CD14-positive monocyte (primary cell): Measurements from ENCODE around the gene KCTD13. TPM values are rescaled to one million over a fixed set of nuclear protein-coding genes. Genes with fewer than 3 reads are reported as not detected.

Experiments
- DNase-seq, 3 donors: peaks; one replicate each; pipeline ENCODE4 v3.0.0-alpha.2; 2011 to 2022
- H2AFZ ChIP-seq: 2 replicates; pipeline ENCODE4 v1.6.0; 2012; ENCODE audit warnings: mild to moderate bottlenecking, low read depth, low read length, inconsistent platforms; ENCODE audit not compliant: insufficient read depth, poor library complexity, severe bottlenecking
- H3K27ac ChIP-seq, 2 donors: 1 replicate in 1 of 2; 2 replicates in 1 of 2; pipeline ENCODE4 v1.5.1; 2012 to 2013; ENCODE audit warnings: low read length in 2 of 2, control low read depth in 1 of 2, inconsistent platforms in 1 of 2, low read depth in 1 of 2, mild to moderate bottlenecking in 1 of 2
- H3K27me3 ChIP-seq, 2 donors: one replicate each; pipeline versions ENCODE4 v1.6.0 to v1.6.1; 2011 to 2013; ENCODE audit warnings: low read length in 2 of 2; ENCODE audit not compliant: control insufficient read depth in 2 of 2, insufficient read depth in 2 of 2
- H3K36me3 ChIP-seq, 2 donors: replicated peaks in 1 of 2; 1 replicate in 1 of 2; 2 replicates in 1 of 2; pipeline versions ENCODE4 v1.5.1 to v1.6.1; 2012 to 2013; ENCODE audit warnings: low read length in 2 of 2, control low read depth in 1 of 2, inconsistent platforms in 1 of 2, mild to moderate bottlenecking in 1 of 2; ENCODE audit not compliant: insufficient read depth in 2 of 2, control insufficient read depth in 1 of 2
- H3K4me1 ChIP-seq, 2 donors: 1 replicate in 1 of 2; 2 replicates in 1 of 2; pipeline versions ENCODE4 v1.5.1 to v1.6.1; 2012 to 2013; ENCODE audit warnings: low read length in 2 of 2, control low read depth in 1 of 2, inconsistent platforms in 1 of 2, mild to moderate bottlenecking in 1 of 2, moderate library complexity in 1 of 2; ENCODE audit not compliant: insufficient read depth in 2 of 2, control insufficient read depth in 1 of 2
- H3K4me2 ChIP-seq: replicated peaks from 2 replicates; pipeline ENCODE3; 2012; ENCODE audit warnings: low read length, moderate library complexity, mild to moderate bottlenecking; ENCODE audit not compliant: poor library complexity, severe bottlenecking; ENCODE audit errors: extremely low read depth
- H3K4me3 ChIP-seq, 3 experiments: fragments of 200-600 bp in 1 of 3; sonication (generic) in 1 of 3; replicated peaks in 1 of 3; 1 replicate in 2 of 3; 2 replicates in 1 of 3; pipeline ENCODE4 v1.5.1; 2011 to 2013; ENCODE audit warnings: low read length in 3 of 3, mild to moderate bottlenecking in 3 of 3, control low read depth in 2 of 3, low read depth in 2 of 3, inconsistent platforms in 1 of 3, moderate library complexity in 1 of 3
- H3K79me2 ChIP-seq: 2 replicates; pipeline ENCODE4 v1.6.0; 2012; ENCODE audit warnings: mild to moderate bottlenecking, control low read depth, inconsistent platforms, low read length, moderate library complexity; ENCODE audit not compliant: insufficient read depth
- H3K9ac ChIP-seq: 2 replicates; pipeline ENCODE4 v1.6.0; 2017; ENCODE audit warnings: low read length, mild to moderate bottlenecking; ENCODE audit not compliant: insufficient read depth, poor library complexity, severe bottlenecking
- H3K9me3 ChIP-seq, 2 donors: replicated peaks in 1 of 2; 1 replicate in 1 of 2; 2 replicates in 1 of 2; pipeline versions ENCODE4 v1.5.1 to v1.6.1; 2012 to 2013; ENCODE audit warnings: low read length in 2 of 2, control low read depth in 1 of 2; ENCODE audit not compliant: control insufficient read depth in 1 of 2, insufficient read depth in 1 of 2
- H4K20me1 ChIP-seq: 2 replicates; pipeline ENCODE4 v1.6.0; 2012; ENCODE audit warnings: mild to moderate bottlenecking, low read length, control low read depth, moderate library complexity; ENCODE audit not compliant: insufficient read depth
- H3K27ac Mint-ChIP-seq, 7 donors: one replicate each; pipeline ENCODE4 v1.8.0; 2020; ENCODE audit warnings: mild to moderate bottlenecking in 7 of 7, mixed read lengths in 7 of 7, moderate library complexity in 6 of 7, inconsistent platforms in 2 of 7
- H3K27me3 Mint-ChIP-seq, 3 donors: one replicate each; pipeline ENCODE4 v1.8.0; 2021 to 2022; ENCODE audit warnings: low read depth in 3 of 3, mild to moderate bottlenecking in 3 of 3, mixed read lengths in 3 of 3, moderate library complexity in 3 of 3, inconsistent platforms in 1 of 3
- H3K36me3 Mint-ChIP-seq, 2 donors: one replicate each; pipeline ENCODE4 v1.8.0; 2020; ENCODE audit warnings: mixed read lengths in 2 of 2, inconsistent platforms in 1 of 2, mild to moderate bottlenecking in 1 of 2
- H3K4me1 Mint-ChIP-seq: one replicate; pipeline ENCODE4 v1.8.0; 2020; ENCODE audit warnings: mild to moderate bottlenecking, mixed read lengths
- H3K4me3 Mint-ChIP-seq, 2 donors: one replicate each; pipeline ENCODE4 v1.8.0; 2020; ENCODE audit warnings: mild to moderate bottlenecking in 2 of 2, mixed read lengths in 2 of 2, moderate library complexity in 1 of 2
- H3K9me3 Mint-ChIP-seq, 7 donors: one replicate each; pipeline ENCODE4 v1.8.0; 2020 to 2022; ENCODE audit warnings: mixed read lengths in 7 of 7, mild to moderate bottlenecking in 6 of 7, moderate library complexity in 6 of 7, inconsistent platforms in 2 of 7
- CTCF ChIP-seq: fragments of 200-600 bp; IDR thresholded peaks from one replicate; pipeline ENCODE4 v1.8.0; 2022; ENCODE audit warnings: antibody characterized with exemption, mild to moderate bottlenecking
- WGBS: methylation state at CpG from one replicate; pipeline ENCODE4 v1.1.5; 2013; ENCODE audit warnings: missing lambda C conversion rate; ENCODE audit not compliant: insufficient coverage; 5-methylcytosine and 5-hydroxymethylcytosine counted together
- intact Hi-C, 2 donors: fragments of 100-400 bp; cut with micrococcal nuclease; formaldehyde crosslinking; loops; one replicate each; pipeline versions ENCODE4 v1.15.0 to v1.15.1; 2023
- polyA plus RNA-seq, 3 donors: library from polyadenylated mRNA; depleted of rRNA in 1 of 3; unstranded in 2 of 3; stranded (reverse) in 1 of 3; fragments of 300-500 nt in 2 of 3; fragments of >200 nt in 1 of 3; fragmentation: Illumina TruSeq in 2 of 3; gene quantifications; 1 replicate in 2 of 3; 2 replicates in 1 of 3; pipeline ENCODE4 v1.2.3, GENCODE V29; 2012 to 2021

Gene KCTD13
- polyA plus RNA-seq, 3 donors = 4.0 to 36.6 (median 4.7) TPM

- H3K9me3 ChIP-seq = no peaks in the 10 kb centered on the region
- H3K27ac ChIP-seq = no peak overlapping the region
- Mint-ChIP-seq H3K27me3 (peaks cover 0 to 3% (median 0%) of the 10 kb centered on the region in 3 donors), H3K36me3 (peaks cover 63 to 74% of the 10 kb centered on the region in 2 donors), H3K4me1 (peaks cover 13% of the 10 kb centered on the region), H3K4me3 (no peak overlapping the region), H3K9me3 (no peaks in the 10 kb centered on the region), H3K27ac (no peak overlapping the region)
- peaks cover 8 to 10% of the 10 kb centered on the region in 2 donors for H3K4me1 ChIP-seq
- H4K20me1 ChIP-seq = peaks cover 44% of the 10 kb centered on the region
- H3K4me2 ChIP-seq = no peak overlapping the region
- no peak for TF ChIP-seq CTCF
- H3K36me3 ChIP-seq = peaks cover 49 to 73% of the 10 kb centered on the region in 2 donors
- no peak overlapping the region for H3K4me3 ChIP-seq
- no peak overlapping the region for H3K9ac ChIP-seq
- H3K27me3 ChIP-seq = no peaks in the 10 kb centered on the region
- peaks cover 30% of the 10 kb centered on the region for H3K79me2 ChIP-seq
- 94% methylated on average over 2 of the region's 6 CpGs for WGBS
- no peak overlapping the region for H2AFZ ChIP-seq
- intact Hi-C loops = loop anchor here in 1 of 2 donors (10.0 kb wide), 1 partner anchor 56 kb away; the partner anchor contains the start of gene CDIPT
- no peak for DNase-seq
These were observed 5.6 kb downstream of the KCTD13 start for GRCh38 chr16:29920288-29921033.

- Histone ChIP-seq H3K9ac (no peak overlapping the region), H2AFZ (no peak overlapping the region), H3K27ac (no peak overlapping the region), H3K9me3 (no peaks in the 10 kb centered on the region), H3K4me3 (no peak overlapping the region), H3K4me1 (no peaks in the 10 kb centered on the region), H3K79me2 (no peaks in the 10 kb centered on the region), H4K20me1 (peaks cover 18% of the 10 kb centered on the region), H3K27me3 (no peaks in the 10 kb centered on the region), H3K36me3 (peaks cover 43 to 82% of the 10 kb centered on the region in 2 donors), H3K4me2 (no peak overlapping the region)
- WGBS = no CpG with 5 or more reads among the region's 1 CpG
- peaks cover 74 to 85% of the 10 kb centered on the region in 2 donors for H3K36me3 Mint-ChIP-seq
- H3K9me3 Mint-ChIP-seq = no peaks in the 10 kb centered on the region
- no peak overlapping the region for H3K27ac Mint-ChIP-seq
- H3K4me3 Mint-ChIP-seq = no peak overlapping the region
- intact Hi-C loops = no loop called here
- H3K4me1 Mint-ChIP-seq = no peaks in the 10 kb centered on the region
- TF ChIP-seq CTCF = no peak
- no peak for DNase-seq
- no peaks in the 10 kb centered on the region for H3K27me3 Mint-ChIP-seq
These were observed 9.0 kb downstream of the KCTD13 start for GRCh38 chr16:29916979-29917378.
